Nephron progenitor cell (in vitro differentiated cells): Measurements from ENCODE around the gene RETN.

Source experiments
- DNase-seq: peaks from one replicate; pipeline ENCODE4 v3.0.0; 2021
- H3K27ac Mint-ChIP-seq: 2 replicates; pipeline ENCODE4 v1.8.0; 2021; ENCODE audit warnings: mild to moderate bottlenecking, moderate library complexity, mixed read lengths
- H3K27me3 Mint-ChIP-seq: 2 replicates; pipeline ENCODE4 v1.8.0; 2021; ENCODE audit warnings: mild to moderate bottlenecking, low read depth, mixed read lengths; ENCODE audit not compliant: poor library complexity
- H3K36me3 Mint-ChIP-seq: 2 replicates; pipeline ENCODE4 v1.8.0; 2021; ENCODE audit warnings: low read depth, mixed read lengths
- H3K4me1 Mint-ChIP-seq: 2 replicates; pipeline ENCODE4 v1.8.0; 2021; ENCODE audit warnings: mixed read lengths
- H3K4me3 Mint-ChIP-seq: 2 replicates; pipeline ENCODE4 v1.8.0; 2021; ENCODE audit warnings: mild to moderate bottlenecking, moderate library complexity, mixed read lengths
- H3K9me3 Mint-ChIP-seq: 2 replicates; pipeline ENCODE4 v1.8.0; 2021; ENCODE audit warnings: mild to moderate bottlenecking, moderate library complexity, mixed read lengths
- TF ChIP-seq, protein P1 (sequence below): fragments of 200-600 bp; sonication (generic); IDR thresholded peaks from 2 replicates; pipeline ENCODE4 v1.5.0; 2021; ENCODE audit warnings: antibody characterized with exemption

RETN gene

GRCh38 chr19:7624810-7625209, 44.0 kb upstream of the RETN start:
- Mint-ChIP-seq H3K4me1 (peaks cover 23% of the 10 kb centered on the region), H3K9me3 (no peaks in the 10 kb centered on the region), H3K4me3 (no peak overlapping the region), H3K27me3 (no peaks in the 10 kb centered on the region), H3K36me3 (peaks cover 18% of the 10 kb centered on the region), H3K27ac (no peak overlapping the region)
- TF ChIP-seq, protein P1, sequence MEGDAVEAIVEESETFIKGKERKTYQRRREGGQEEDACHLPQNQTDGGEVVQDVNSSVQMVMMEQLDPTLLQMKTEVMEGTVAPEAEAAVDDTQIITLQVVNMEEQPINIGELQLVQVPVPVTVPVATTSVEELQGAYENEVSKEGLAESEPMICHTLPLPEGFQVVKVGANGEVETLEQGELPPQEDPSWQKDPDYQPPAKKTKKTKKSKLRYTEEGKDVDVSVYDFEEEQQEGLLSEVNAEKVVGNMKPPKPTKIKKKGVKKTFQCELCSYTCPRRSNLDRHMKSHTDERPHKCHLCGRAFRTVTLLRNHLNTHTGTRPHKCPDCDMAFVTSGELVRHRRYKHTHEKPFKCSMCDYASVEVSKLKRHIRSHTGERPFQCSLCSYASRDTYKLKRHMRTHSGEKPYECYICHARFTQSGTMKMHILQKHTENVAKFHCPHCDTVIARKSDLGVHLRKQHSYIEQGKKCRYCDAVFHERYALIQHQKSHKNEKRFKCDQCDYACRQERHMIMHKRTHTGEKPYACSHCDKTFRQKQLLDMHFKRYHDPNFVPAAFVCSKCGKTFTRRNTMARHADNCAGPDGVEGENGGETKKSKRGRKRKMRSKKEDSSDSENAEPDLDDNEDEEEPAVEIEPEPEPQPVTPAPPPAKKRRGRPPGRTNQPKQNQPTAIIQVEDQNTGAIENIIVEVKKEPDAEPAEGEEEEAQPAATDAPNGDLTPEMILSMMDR = no peak
- no peak for DNase-seq

DNA sequence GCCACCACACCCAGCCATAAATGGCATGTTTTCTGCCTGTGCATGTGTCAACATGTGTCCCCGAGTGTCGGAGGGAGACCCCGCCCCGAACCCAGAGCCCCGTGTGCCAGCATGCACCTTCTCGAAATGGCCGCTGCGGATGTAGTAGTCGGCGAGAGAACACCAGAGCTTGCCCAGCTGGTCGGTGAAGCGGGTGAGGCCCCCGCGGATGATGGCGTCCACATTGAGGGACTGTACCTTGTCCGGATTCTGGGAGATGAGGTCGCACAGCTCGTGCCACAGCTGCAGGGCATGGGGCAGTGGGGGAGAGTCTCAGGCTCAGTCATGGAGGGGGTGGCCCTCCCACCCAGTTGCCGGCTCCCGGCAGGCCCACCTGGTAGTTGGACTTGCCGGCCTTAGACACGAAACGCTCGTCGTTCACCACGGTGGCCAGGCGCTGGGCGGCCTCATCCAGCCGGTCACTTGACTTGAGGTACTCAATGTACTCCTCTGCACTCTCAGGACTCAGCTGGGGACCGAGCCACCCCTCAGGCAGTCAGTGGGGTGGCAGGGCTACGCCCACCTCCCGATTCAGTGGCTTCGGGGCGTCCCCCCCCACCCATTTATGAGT, 43.0 kb upstream of the RETN start:
- Mint-ChIP-seq H3K27ac (no peak overlapping the region), H3K36me3 (peaks cover 18% of the 10 kb centered on the region), H3K4me1 (peaks cover 33% of the 10 kb centered on the region), H3K4me3 (no peak overlapping the region), H3K9me3 (no peaks in the 10 kb centered on the region), H3K27me3 (no peaks in the 10 kb centered on the region)
- no peak for DNase-seq
- TF ChIP-seq, protein P1 = no peak

DNA sequence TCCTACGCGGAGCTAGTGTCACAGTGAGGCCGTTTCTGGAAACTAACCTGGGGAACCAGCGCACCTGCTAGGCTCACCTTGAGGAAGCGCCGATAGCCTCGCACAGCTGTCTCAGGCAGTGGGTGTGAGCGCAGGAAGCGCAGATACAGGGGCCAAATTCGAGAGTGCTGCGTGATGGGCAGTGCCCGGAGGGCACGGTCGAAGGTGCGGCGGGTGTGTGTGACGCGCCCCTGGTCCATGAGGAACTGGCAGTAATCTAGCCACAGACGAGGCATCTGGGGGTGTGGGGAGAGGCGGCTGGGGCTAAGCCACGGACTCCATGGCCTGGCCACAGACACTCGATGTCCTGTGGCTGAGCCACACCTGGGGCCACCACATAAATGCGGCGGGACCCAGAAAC, 41.7 kb upstream of the RETN start:
- no peak for DNase-seq
- H3K4me3 Mint-ChIP-seq = peak overlapping the region; percentile 99
- H3K27ac Mint-ChIP-seq = no peak overlapping the region
- TF ChIP-seq, protein P1 = no peak
- H3K4me1 Mint-ChIP-seq = peaks cover 35% of the 10 kb centered on the region
- peaks cover 12% of the 10 kb centered on the region for H3K36me3 Mint-ChIP-seq
- no peaks in the 10 kb centered on the region for H3K27me3 Mint-ChIP-seq
- H3K9me3 Mint-ChIP-seq = no peaks in the 10 kb centered on the region

GRCh38 chr19:7628589-7629311, 40.1 kb upstream of the RETN start:
- no peaks in the 10 kb centered on the region for H3K27me3 Mint-ChIP-seq
- no peaks in the 10 kb centered on the region for H3K9me3 Mint-ChIP-seq
- H3K4me1 Mint-ChIP-seq = peaks cover 35% of the 10 kb centered on the region
- peak overlapping the region; percentile 99 for H3K4me3 Mint-ChIP-seq
- peak overlapping the region; percentile 99 for H3K27ac Mint-ChIP-seq
- DNase-seq = peak; percentile 46
- H3K36me3 Mint-ChIP-seq = peaks cover 6% of the 10 kb centered on the region
- TF ChIP-seq, protein P1 = no peak

DNA sequence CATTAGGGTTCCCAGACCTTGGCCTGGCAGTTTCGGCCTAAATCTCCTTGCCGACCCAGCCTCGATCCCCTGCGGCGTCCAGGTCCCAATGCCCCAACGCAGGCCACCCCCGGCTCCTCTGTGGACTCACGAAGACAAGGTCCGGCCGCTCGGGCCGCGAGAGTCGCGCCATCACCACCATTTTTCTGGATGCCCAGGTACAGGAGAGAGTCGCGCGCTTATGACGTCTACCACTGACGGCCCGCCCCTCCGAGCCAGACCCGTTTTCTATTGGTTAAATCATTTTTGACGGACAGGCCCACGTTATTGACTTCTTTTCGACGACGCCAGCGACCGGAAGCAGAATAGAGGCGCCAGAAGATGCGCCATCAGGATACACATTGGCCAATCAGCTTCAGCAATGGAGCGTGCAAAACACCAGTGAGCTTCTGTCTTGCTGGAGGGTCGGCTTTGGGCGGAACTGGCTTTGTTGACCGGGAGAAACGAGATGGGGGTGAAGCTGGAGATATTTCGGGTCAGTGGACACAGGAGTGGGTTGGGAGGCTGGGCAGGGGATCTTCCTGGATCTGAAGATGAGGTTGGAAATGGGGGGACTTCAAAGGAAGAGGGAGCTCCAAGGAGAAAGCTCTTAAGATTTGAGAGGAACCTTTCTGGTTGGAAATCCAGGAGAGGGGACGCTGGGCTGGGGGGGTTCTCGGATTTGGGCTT, 39.3 kb upstream of the RETN start, which contains the start of the genes PET100 and XAB2:
TSS of gene PET100 (plus strand) at position 447 of the 708 bp plus-strand sequence. CDS start at position 488, 41 bp downstream.
TSS of gene XAB2 (minus strand) at position 199 of the 708 bp plus-strand sequence. CDS start at position 181, 18 bp downstream.
- Mint-ChIP-seq H3K4me1 (peaks cover 35% of the 10 kb centered on the region), H3K36me3 (peaks cover 6% of the 10 kb centered on the region), H3K9me3 (no peaks in the 10 kb centered on the region), H3K4me3 (peak within 1 kb of the TSS; percentile 99), H3K27ac (peak within 1 kb of the TSS; percentile 99), H3K27me3 (no peaks in the 10 kb centered on the region)
- peak; percentile 89 for DNase-seq
- TF ChIP-seq, protein P1 = no peak
